ENCODE results near the gene ELFN2.

The ELFN2 gene

GRCh38 chr22:37379722-37380121, 47.6 kb downstream of the ELFN2 start:
- DNase-seq = no peak

DNA sequence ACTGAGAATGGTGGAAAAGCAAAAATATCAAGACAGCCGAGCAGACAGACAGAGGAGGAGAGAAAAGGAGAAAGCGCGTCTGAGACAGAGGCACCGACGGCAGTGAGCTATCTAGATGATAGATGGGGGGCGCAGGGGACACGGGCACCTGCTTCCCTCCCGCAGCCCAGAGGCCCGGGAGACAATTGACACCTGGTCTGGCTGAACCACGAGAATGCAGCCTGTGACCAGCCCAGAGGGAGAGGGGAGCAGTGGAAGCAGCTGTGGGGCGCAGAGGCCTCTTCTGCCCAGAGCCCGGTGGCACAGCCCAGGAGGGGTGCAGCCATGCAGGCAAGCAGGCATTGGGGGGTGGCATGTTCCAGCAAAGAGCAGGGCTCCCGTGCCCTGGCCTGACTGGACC, 48.2 kb downstream of the ELFN2 start:
- no peak for DNase-seq

GRCh38 chr22:37378642-37379058, 48.6 kb downstream of the ELFN2 start:
- DNase-seq = no peak

DNA sequence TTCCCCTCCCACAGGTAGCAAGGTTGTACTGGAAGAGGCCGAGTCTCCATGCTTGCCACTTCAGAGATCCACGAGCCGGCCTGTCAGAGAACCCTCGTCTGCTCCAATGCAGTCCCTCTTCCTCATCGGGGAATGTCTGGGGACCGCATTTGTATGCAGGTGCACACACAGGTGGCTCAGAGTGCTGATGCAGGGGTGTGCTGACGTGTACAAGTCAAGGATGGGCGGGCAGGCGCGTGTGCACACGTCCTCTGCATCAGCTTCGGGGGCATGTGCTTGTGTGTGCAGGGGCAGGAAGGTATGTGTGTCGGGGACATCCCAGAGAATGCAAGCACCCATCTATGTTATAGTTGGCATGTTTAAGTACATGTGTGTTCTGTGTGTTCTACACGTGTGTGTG, 49.4 kb downstream of the ELFN2 start:
- peak; percentile 13 for DNase-seq

- no peak for DNase-seq
Measured at GRCh38 chr22:37377138-37377537, 50.1 kb downstream of the ELFN2 start.

DNA sequence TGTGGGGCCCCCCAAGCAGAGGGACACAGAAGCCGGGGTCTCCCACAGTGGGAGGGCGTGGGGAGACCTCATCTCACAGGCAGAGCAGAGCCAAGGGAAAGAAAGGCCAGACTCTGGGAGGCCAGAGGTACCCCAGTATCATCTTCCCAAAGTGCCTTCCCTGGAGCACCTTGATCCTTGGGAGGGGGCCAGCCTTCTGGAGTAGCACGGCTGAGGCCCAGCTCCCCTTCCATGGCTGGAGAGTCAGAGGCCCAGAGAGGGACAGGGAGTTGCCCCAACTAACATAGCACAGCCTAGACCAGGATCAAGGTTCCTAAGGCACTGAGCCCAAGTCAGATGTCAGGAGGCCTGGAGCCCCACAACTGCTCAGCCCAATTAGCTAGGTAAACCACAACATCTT, 50.6 kb downstream of the ELFN2 start:
- DNase-seq = no peak

- no peak for DNase-seq
Measured at GRCh38 chr22:37375801-37376200, 51.5 kb downstream of the ELFN2 start.

GRCh38 chr22:37374571-37374970, 52.7 kb downstream of the ELFN2 start:
- no peak for DNase-seq

GRCh38 chr22:37373451-37373850, 53.8 kb downstream of the ELFN2 start:
- no peak for DNase-seq

DNA sequence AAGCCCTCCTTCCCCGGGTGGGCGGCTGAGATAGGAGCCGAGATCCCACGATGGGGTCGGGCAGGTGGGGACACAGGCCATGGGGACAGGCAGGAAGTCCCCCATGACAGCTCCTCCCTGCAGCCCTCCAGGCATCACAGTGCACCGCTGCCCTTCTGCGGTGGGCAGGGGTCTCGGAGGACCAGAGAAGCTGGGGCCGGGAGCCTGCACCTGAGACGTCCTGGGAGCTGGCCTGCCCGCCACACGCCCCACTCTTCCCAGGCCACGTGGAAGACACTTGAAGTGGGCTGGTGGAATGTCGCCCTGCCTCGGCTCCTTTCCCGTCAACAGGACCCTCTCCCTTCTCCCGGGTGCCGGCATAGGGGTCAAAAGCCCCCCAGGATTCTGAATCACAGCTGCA, 55.4 kb downstream of the ELFN2 start:
- no peak for DNase-seq

GRCh38 chr22:37371491-37371890, 55.8 kb downstream of the ELFN2 start:
- DNase-seq = no peak

DNA sequence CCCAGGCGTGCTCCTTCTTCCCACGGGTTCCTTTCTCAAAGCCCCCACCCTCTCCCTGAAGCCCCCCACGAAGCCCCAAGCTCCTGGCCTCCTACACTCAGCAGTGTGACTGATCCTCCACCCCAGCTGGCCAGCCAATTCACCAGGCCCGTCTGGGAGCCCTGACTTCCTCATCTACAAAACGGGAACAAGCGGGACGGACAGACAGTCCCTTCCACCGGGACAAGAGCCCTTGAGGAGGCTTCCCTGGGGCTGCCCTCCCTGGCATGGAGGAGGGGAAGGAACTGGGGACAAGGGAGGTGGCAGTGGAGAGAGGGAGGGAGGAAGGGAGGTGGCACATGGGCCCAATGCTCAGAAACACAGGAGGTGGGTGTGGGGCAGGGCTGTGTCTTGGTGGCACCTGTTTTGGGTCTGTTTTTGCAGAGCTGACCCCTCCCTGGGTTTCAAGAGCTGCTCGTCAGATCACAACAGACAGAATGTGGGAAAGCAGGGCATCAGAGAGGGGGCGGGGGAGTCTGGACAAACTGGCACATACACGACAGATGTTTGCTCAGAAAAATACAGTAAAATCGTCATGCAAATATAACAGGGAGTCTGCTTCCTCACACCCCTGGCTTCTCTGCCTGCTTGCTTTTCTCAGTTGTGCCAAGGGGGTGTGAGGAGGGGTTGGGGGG, 56.8 kb downstream of the ELFN2 start:
- no peak for DNase-seq

DNA sequence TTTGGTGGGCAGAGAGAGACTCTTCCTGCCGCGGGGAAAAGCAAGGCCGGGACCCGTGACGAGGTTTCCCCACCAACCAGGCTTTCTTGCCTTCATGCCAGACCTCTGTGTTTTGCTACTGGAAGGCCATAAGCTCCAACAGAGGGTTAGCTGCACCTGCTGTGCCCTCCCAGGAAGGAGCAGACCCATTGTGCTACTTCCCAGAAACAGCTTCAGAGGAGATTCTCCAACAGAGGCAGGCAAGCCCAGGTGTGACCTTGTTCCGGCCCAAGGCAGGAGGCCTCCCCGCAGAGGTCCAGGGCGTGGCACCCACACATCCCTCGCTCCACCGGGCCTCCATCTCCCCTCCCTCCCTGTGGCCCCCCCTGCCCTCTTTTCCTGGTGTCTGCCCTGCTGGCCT, 57.8 kb downstream of the ELFN2 start:
- no peak for DNase-seq

GRCh38 chr22:37368058-37368457, 59.2 kb downstream of the ELFN2 start:
- no peak for DNase-seq

- no peak for DNase-seq
Measured at GRCh38 chr22:37366601-37367000, 60.7 kb downstream of the ELFN2 start.

GRCh38 chr22:37365950-37366349, 61.3 kb downstream of the ELFN2 start:
- no peak for DNase-seq

GRCh38 chr22:37363261-37363992, 63.9 kb downstream of the ELFN2 start:
- no peak for DNase-seq

DNA sequence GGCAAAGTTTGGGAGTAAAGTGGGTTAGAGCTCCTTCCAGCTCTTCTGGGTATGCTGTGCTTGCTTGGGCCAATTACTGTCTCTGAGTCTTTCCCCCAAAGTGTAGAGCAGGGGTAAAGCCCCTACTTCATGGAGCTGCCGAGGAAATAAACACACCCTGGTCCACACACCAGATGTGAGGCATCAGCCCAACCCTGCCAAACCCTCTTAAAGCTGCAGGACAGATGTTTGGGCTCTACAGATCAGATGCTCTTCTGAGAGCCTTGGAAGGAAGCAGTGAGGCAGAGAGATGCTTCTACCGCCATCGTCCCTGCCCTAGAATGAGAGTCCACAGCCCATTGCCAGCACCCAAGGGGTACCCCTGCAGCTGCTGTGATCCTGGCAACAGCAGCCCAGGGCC, 64.7 kb downstream of the ELFN2 start:
- DNase-seq = no peak

DNA sequence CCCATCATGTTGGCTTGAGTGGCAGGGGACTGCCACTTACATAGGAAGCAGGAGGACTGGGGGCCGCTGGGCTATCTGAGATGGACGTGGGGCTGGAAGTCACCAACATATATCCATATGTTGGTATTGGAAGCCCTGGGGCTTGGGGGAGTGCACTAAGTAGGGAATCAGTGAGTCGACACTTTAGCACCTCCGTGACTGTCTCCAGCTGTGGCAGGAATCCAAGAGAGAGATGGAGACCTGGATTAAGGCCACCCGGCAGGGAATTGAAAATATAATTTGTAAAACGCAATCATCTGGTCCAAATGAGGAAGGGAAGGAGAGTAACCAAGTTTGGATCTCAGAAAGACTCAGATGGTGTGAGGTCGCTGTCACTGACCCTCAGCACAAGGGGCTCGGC, 68.4 kb downstream of the ELFN2 start:
- DNase-seq = no peak

- DNase-seq = no peak
Measured at GRCh38 chr22:37358386-37358785, 68.9 kb downstream of the ELFN2 start.

DNA sequence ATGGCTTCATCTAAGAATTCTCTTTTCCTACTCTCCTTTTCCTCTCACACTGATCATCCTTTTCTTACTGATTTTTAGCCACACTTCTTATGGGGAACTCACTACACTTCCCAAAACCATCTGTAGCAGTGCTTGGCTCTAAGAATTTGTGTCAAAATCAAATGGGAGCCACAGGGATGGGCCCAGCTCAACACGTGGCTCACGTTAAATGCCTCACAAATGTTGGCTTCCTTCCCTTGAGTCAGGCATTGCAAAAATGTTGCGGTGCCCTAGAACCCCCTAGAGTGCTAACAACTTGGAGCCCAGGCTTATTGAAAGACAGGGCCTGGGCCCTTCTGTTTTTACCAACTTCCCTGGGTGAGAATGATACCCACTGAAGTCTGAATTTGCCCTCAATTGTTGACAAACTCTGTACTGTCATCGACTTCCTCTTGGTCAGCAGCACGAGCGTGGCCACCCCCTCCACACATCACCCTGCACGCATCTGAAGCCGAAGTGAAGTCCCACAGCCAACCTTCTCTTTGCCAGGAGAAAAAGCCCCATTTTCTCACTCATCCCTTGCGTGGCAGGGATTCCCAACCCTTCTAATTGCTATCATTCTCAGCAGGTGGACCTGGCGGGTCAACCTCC, 69.7 kb downstream of the ELFN2 start:
- no peak for DNase-seq

- DNase-seq = no peak
Measured at GRCh38 chr22:37356922-37357321, 70.4 kb downstream of the ELFN2 start.

DNA sequence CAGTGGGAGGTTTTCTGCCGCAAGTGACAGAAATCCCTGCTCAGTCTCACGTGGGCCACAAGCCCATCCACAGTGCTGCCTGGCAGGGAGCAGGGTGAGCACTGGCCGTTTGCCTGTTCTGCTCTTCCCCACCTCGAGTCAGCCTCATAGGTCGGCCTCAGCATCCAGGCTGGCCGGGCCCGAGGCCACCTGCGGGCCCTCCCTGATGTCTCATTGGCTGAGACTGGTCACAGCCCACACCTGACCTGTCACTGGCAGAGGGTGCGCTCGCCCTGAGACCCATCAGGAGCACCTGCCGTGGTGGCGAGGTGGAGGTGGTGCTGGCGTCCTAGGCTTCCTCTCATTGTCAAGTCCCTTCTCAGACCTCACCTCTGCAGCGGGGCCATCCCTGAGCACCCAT, 72.1 kb downstream of the ELFN2 start:
- no peak for DNase-seq

DNA sequence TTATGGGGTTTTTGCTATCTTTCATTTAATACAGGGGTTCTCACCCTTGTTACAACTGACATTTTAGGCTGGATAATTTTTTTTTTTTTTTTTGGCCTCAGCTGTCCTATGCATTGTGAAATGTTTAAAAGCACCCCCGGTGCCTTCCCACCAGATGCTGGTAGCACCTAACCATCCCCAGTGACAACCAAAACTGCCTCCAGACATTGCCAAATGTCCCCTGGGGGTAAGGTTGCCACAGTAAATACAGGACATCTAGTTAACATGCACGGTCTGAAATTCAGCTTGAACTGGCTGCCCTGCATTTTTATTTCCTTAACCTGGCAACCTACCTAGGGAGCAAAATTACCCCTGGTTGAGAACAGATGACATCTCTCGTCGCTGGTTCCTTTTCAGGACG, 72.6 kb downstream of the ELFN2 start:
- DNase-seq = no peak
